PFSK-1 (cell line): ENCODE measurements around the gene CNGB1.

Source experiments
- FOXP2 ChIP-seq: optimal IDR thresholded peaks from 2 replicates; pipeline ENCODE3; 2011; ENCODE audit warnings: borderline replicate concordance, control low read depth, inconsistent platforms; ENCODE audit not compliant: insufficient read depth; ENCODE audit errors: extremely low read length, extremely low read depth
- POLR2AphosphoS5 ChIP-seq: IDR thresholded peaks from 2 replicates; pipeline ENCODE4 v1.6.1; 2012; ENCODE audit warnings: low read depth, mild to moderate bottlenecking, control low read depth, low read length, moderate library complexity
- REST ChIP-seq, 2 experiments: IDR thresholded peaks; 2 replicates each; pipeline versions ENCODE4 v1.6.1 to v1.8.0; 2011 to 2012; ENCODE audit warnings: low read depth in 2 of 2, low read length in 2 of 2, control low read depth in 1 of 2, inconsistent platforms in 1 of 2, mild to moderate bottlenecking in 1 of 2, moderate library complexity in 1 of 2; ENCODE audit not compliant: insufficient read depth in 1 of 2
- SIN3A ChIP-seq: IDR thresholded peaks from 2 replicates; pipeline ENCODE4 v1.6.1; 2012; ENCODE audit warnings: mild to moderate bottlenecking, low read length, moderate library complexity, borderline replicate concordance; ENCODE audit not compliant: insufficient read depth
- TAF1 ChIP-seq: IDR thresholded peaks from 2 replicates; pipeline ENCODE4 v1.6.1; 2012; ENCODE audit warnings: low read length, control low read depth, borderline replicate concordance; ENCODE audit not compliant: insufficient read depth

Gene CNGB1

GRCh38 chr16:57859331-57859730 lies 111.6 kb downstream of the CNGB1 start:
- TF ChIP-seq SIN3A = no peak
- TF ChIP-seq TAF1 = no peak

- TF ChIP-seq POLR2AphosphoS5 = no peak
- TF ChIP-seq TAF1 = no peak
- no peak for TF ChIP-seq FOXP2
- TF ChIP-seq SIN3A = no peak
- TF ChIP-seq REST (IDR thresholded peaks at IDR 0.05; ENCODE audit: insufficient read depth in 1 of 2, low read depth in 2 of 2, low read length in 2 of 2) = no peak
These were observed 112.3 kb downstream of the CNGB1 start for GRCh38 chr16:57858635-57859034.

GRCh38 chr16:57855188-57855587 lies 115.7 kb downstream of the CNGB1 start:
- TF ChIP-seq SIN3A (no peak), TAF1 (no peak), FOXP2 (no peak), POLR2AphosphoS5 (no peak), REST (IDR thresholded peaks at IDR 0.05; ENCODE audit: insufficient read depth in 1 of 2, low read depth in 2 of 2, low read length in 2 of 2) (no peak)

DNA sequence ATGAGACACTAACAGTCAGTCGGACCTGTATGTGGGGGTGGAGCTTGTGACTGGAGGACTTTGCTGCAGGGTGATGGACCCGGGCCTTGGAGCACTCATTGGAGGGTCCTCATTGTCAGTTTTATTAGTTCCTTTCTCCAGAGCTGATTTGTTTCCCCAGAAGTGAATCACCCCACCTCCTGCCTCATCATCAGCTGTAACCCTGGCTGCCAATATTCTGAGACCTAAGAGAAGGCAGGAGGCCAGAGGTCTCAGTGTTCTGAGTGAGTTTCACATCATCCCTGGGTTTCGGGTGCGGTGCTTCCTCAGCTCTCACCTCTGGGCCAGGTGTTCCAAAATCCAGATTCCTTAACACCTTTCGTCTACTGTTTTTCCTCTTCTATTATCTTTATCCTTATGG lies 118.7 kb downstream of the CNGB1 start:
- no peak for TF ChIP-seq TAF1
- TF ChIP-seq REST (IDR thresholded peaks at IDR 0.05; ENCODE audit: insufficient read depth in 1 of 2, low read depth in 2 of 2, low read length in 2 of 2) = no peak
- no peak for TF ChIP-seq POLR2AphosphoS5
- TF ChIP-seq SIN3A = no peak
- no peak for TF ChIP-seq FOXP2

DNA sequence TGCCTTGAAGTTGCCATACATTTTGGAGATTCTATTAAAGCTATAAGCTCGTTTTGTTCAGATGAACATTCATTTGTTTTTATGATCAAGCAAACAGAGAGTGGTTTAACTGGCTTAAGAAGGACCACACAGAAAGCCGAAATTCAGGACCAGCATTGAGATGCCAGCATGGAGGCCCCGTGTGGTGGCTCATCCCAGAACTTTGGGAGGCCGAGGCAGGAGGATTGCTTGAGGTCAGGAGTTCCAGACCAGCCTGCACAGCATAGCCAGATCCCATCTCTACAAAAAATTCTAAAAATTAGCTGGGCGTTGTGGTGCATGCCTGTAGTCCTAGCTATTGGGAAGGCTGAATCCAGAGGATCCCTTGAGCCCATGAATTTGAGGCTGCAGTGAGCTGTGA lies 122.7 kb downstream of the CNGB1 start:
- no peak for TF ChIP-seq SIN3A
- no peak for TF ChIP-seq TAF1
- no peak for TF ChIP-seq FOXP2
- no peak for TF ChIP-seq POLR2AphosphoS5
- no peak for TF ChIP-seq REST (IDR thresholded peaks at IDR 0.05; ENCODE audit: insufficient read depth in 1 of 2, low read depth in 2 of 2, low read length in 2 of 2)

- TF ChIP-seq REST (IDR thresholded peaks at IDR 0.05; ENCODE audit: insufficient read depth in 1 of 2, low read depth in 2 of 2, low read length in 2 of 2) = no peak
- no peak for TF ChIP-seq FOXP2
- no peak for TF ChIP-seq TAF1
- no peak for TF ChIP-seq POLR2AphosphoS5
- TF ChIP-seq SIN3A = no peak
These were observed 124.7 kb downstream of the CNGB1 start for GRCh38 chr16:57846078-57846697.
